ENCODE results near the gene STMN3. TPM values are rescaled to one million over a fixed set of nuclear protein-coding genes. Genes with fewer than 3 reads are reported as not detected.
"Not testable (repeated sequence)": the region's sequence is repeated elsewhere in the genome, so short reads cannot be mapped to it uniquely, and the experiment has no call there.

Gene STMN3
- total RNA-seq, 4 donors from 2014 or later = 9.4 to 23.0 (median 12.0) TPM

DNA sequence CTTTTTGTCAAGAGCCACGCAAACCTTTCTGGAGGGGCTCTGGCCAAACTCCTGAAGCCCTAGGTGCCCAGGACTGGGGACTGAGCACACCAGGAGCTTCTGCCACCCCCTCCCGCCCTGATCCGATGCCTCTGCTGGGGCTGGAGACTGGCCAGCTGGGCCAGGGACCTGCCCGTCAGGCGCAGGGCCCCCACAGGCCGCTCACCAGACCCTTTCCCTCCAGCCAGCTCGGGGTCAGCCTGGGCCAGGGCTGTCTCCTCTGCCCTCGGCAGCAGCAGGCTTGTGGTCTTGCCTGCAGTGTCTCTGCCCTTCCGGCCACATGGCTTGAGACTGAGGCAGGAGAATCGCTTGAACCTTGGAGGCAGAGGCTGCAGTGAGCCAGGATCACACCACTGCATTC lies 19.4 kb upstream of the STMN3 start:
- intact Hi-C loops (cut with DNase I; ENCODE audit: low total_unique reads) = no loop called here
- DNase-seq (ENCODE audit: low spot score in 2 of 2) = no peak
- H3K4me3 ChIP-seq (ENCODE audit: low read depth, poor library complexity, severe bottlenecking) = no peak overlapping the region
- 98 to 100% methylated on average over 8 to 9 of the region's 10 CpGs for WGBS, 2 donors
- no peak for TF ChIP-seq POLR2A (IDR thresholded peaks at IDR 0.05)
- TF ChIP-seq, protein P1, sequence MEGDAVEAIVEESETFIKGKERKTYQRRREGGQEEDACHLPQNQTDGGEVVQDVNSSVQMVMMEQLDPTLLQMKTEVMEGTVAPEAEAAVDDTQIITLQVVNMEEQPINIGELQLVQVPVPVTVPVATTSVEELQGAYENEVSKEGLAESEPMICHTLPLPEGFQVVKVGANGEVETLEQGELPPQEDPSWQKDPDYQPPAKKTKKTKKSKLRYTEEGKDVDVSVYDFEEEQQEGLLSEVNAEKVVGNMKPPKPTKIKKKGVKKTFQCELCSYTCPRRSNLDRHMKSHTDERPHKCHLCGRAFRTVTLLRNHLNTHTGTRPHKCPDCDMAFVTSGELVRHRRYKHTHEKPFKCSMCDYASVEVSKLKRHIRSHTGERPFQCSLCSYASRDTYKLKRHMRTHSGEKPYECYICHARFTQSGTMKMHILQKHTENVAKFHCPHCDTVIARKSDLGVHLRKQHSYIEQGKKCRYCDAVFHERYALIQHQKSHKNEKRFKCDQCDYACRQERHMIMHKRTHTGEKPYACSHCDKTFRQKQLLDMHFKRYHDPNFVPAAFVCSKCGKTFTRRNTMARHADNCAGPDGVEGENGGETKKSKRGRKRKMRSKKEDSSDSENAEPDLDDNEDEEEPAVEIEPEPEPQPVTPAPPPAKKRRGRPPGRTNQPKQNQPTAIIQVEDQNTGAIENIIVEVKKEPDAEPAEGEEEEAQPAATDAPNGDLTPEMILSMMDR (IDR thresholded peaks at IDR 0.05) = no peak

DNA sequence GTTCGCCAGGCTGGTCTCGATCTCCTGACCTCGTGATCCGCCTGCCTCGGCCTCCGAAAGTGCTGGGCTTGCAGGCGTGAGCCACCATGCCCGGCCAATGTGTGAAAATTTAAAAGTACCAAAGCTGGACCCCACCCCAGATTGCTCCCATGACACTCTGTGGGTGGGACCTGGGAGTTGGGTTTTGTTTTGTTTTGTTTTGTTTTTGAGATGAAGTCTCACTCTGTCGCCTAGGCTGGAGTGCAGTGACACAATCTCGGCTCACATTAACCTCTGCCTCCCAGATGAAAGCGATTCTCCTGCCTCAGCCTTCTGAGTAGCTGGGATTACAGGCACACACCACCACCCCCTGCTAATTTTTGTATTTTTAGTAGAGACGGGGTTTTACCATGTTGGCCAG lies 18.5 kb upstream of the STMN3 start:
- WGBS, 2 donors = 93 to 95% methylated on average over 12 of the region's 12 CpGs
- H3K4me3 ChIP-seq (ENCODE audit: low read depth, poor library complexity, severe bottlenecking); DNase-seq (ENCODE audit: low spot score in 2 of 2); intact Hi-C loops (cut with DNase I; ENCODE audit: low total_unique reads): not testable (repeated sequence)

DNA sequence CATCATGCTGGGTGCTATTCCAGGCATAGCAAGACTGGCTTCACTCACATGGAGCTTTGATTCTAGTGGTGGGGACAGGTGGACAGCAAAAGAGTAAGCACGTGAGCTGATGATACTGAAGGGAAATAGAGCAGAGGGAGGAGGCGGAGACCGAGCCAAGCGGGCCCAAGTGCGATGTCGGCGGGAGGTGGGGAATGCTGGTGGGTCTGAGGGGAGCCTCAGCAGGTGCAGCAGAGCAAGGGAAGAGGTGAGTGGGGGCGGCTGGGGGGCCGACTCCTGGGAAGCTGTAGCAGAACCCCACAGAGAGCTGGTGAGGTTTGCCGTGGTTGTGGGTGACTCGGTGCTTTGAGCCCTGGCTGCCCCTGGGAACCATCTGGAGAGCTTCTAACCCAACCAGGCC lies 15.1 kb upstream of the STMN3 start:
- intact Hi-C loops (cut with DNase I; ENCODE audit: low total_unique reads) = no loop called here
- H3K4me3 ChIP-seq (ENCODE audit: low read depth, poor library complexity, severe bottlenecking) = no peak overlapping the region
- no peak for DNase-seq (ENCODE audit: low spot score in 2 of 2)
- WGBS, 2 donors = 93 to 96% methylated on average over 11 of the region's 11 CpGs
- TF ChIP-seq, protein P1 (IDR thresholded peaks at IDR 0.05) = no peak
- TF ChIP-seq POLR2A (IDR thresholded peaks at IDR 0.05) = no peak

DNA sequence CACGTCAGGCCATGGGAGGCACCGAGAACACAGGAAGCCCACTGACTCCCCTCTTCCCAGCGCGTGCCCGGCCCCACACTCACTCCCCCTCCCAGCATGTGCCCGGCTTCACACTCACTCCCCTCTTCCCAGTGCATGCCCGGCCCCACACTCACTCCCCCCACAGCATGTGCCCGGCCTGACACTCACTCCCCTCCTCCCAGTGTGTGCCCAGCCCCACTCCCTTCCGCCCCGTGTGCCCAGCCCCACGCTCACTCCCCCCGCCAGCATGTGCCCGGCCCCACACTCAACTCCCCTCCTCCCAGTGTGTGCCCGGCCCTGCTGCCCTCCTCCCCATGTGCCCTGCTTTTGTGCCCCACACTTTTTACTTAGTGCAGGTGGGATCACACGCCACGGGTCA lies 14.6 kb upstream of the STMN3 start:
- TF ChIP-seq, protein P1 (IDR thresholded peaks at IDR 0.05) = no peak
- TF ChIP-seq POLR2A (IDR thresholded peaks at IDR 0.05) = no peak
- DNase-seq (ENCODE audit: low spot score in 2 of 2) = no peak
- intact Hi-C loops (cut with DNase I; ENCODE audit: low total_unique reads) = no loop called here
- WGBS, 2 donors = 92% methylated on average over 16 of the region's 16 CpGs
- H3K4me3 ChIP-seq (ENCODE audit: low read depth, poor library complexity, severe bottlenecking) = no peak overlapping the region

DNA sequence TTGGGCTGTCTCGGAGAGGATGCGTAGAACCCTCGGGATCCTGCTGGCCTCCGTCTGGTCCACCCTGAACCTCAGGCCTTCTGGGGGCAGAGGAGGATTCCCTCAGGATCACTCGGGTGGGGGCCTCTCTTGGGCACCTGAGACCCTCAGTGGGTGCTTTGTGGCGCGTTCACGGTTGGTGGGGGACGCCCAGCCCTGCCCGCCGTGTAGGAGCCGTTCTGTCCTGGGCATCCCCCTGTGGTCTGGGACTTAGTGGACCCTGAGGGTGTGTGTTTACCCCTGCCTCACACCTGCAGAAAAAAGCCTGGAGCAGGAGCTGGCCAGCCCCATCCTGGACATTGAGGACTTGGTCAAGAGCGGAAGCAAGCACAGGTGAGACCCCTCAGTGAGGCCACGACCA lies 12.5 kb upstream of the STMN3 start:
- intact Hi-C loops (cut with DNase I; ENCODE audit: low total_unique reads) = no loop called here
- WGBS, 2 donors = 93 to 95% methylated on average over 10 to 14 of the region's 14 CpGs
- no peak overlapping the region for H3K4me3 ChIP-seq (ENCODE audit: low read depth, poor library complexity, severe bottlenecking)
- TF ChIP-seq, protein P1 (IDR thresholded peaks at IDR 0.05) = no peak
- TF ChIP-seq POLR2A (IDR thresholded peaks at IDR 0.05) = no peak
- no peak for DNase-seq (ENCODE audit: low spot score in 2 of 2)

DNA sequence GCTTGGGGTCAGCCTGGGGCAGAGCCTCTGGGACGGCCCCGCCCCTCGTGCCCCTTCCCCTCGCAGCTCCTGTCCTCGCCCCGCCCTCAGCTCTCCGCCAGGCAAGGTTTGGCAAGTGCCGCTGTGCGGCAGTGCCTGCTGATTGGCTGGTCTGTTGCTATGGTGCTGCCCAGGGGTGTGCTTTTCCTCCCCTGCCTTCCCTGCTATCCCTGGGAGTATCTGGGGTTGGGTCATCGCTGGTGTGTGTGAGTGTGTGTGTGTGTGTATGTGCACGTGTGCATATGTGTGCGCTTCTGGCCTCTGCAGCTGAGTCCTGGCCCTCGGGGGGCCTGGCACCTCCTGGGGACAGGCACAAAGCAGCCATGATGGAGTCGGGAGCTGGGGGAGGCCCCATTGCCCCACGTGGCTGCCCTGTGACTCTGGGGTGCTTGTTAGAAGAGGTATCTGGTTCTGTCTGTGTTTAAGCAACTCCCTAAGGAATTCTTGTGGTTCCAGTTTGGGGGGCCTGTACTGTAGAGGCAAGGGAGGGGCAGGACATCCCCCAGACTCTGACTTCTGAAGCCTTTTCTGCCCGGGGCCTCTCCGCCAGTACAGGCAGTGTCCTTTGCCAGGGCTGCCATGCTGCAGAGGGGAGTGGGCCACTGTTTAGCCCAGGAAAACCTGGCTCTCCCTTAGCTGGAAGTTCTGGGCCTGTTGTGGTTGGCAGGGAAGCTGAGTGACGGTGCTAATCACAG lies 11.8 kb upstream of the STMN3 start:
- no peak overlapping the region for H3K4me3 ChIP-seq (ENCODE audit: low read depth, poor library complexity, severe bottlenecking)
- WGBS, 2 donors = 68 to 78% methylated on average over 10 to 18 of the region's 18 CpGs
- DNase-seq (ENCODE audit: low spot score in 2 of 2) = no peak
- intact Hi-C loops (cut with DNase I; ENCODE audit: low total_unique reads) = no loop called here
- TF ChIP-seq POLR2A (IDR thresholded peaks at IDR 0.05) = no peak
- TF ChIP-seq, protein P1 (IDR thresholded peaks at IDR 0.05) = no peak

All from lower leg skin (tissue), 4 donors.